GM18907 (cell line): Measurements from ENCODE around the gene MYCBP2.
A peak's percentile ranks its signal among the peaks of the same experiment; 100 is the strongest.
"Not testable (repeated sequence)": the region's sequence is repeated elsewhere in the genome, so short reads cannot be mapped to it uniquely, and the experiment has no call there.

Experiments
- ATAC-seq: cut with Tn5 transposase; IDR thresholded peaks from one replicate; pipeline ENCODE4 v1.9.1; 2021; ENCODE audit warnings: mild to moderate bottlenecking, moderate library complexity; ENCODE audit not compliant: unreplicated experiment

The MYCBP2 gene

DNA sequence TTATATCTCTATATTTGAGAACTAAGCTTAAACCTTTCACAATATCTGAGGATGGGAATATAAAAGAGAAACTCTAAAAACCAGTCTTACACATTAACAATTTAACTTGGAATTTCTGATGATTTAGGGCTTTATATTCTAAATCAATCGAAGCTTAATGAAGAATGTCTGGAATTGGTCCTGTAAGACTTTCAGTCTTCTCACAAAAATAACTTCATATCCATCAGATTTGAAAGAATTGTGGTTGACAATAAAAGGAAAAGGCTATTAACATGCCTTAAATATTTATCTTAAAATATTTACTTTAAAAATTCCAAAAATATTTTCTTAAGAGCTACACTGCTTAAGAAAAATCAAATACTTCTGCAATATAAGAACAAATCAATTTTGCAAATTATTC lies 27.3 kb downstream of the MYCBP2 start:
- no peak for ATAC-seq

DNA sequence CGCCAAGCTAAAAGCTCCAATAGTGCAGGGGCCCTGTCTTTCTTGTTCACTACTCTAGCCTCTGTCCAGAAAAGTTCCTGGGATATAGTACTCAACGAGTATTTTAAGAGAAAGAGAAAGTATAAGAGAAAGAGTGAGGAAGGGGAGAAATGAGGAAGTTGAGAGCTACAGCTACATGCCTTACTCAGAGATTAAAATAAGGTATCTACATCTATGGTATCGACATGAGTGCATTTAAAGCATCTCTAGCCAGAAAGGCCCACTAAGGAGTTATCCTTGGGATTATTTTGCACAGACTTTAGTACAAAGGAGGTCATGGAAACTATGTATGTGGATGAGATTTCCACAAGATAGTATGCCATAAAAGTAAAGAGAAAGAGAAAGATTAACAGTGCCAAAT lies 28.5 kb downstream of the MYCBP2 start:
- peak; percentile 70 for ATAC-seq

DNA sequence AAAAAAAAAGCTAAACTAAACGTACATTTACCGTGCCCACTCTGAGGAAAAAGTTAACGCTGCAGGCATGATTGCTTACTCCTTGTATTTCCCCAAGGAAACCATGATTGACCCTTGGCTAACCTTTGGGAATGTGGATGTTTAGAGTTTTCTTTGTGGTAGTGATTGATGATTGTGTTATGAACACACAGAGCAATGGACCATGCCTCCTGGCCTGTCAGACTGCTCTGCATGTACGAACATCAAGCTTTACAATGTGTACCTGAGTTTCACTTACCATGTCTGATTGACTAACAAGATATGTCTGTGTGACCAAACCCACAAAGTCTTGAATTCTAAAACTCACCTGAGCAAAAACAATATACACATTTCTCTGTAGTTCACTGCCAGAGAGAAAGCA lies 35.1 kb downstream of the MYCBP2 start:
- no peak for ATAC-seq

- no peak for ATAC-seq
Observed at GRCh38 chr13:77290342-77290741, 36.6 kb downstream of the MYCBP2 start.

- ATAC-seq, result no peak
Observed at GRCh38 chr13:77289851-77290250, 37.0 kb downstream of the MYCBP2 start.

DNA sequence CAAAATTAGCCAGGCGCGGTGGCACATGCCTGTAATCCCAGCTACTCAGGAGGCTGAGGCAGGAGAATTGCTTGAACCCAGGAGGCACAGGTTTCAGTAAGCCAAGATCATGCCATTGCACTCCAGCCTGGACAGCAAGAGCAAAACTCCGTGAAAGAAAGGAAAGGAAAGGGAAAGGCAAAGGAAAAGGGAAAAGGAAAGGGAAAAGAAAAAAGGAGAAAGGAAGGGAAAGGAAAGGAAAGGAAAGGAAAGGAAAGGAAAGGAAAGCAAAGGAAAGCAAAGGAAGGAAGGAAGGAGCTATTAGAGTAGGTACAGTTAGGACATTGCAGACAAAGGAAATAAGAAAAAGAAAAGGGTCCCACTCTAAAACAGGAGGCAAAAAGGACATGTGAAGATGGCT lies 41.3 kb downstream of the MYCBP2 start:
- not testable (repeated sequence) for ATAC-seq

DNA sequence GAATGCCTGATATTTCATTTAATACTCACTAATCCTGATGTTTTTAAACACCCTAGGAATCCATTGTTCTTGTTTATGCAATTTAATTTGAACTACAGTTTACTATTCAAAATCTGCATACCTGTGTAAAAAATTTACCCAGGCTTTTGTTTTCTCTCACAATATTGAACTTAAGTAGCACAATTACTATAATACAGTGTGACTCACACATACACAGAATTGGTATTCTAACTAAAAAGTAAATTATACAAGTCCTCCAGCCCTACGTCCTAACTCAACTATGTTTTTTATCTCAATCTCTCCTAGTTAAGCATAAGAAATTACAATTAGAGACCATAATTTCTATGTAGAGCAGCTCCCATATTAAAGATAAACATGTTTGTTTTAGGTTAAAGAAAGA lies 41.8 kb downstream of the MYCBP2 start:
- no peak for ATAC-seq

GRCh38 chr13:77274126-77274525 lies 52.8 kb downstream of the MYCBP2 start:
- ATAC-seq, result no peak

DNA sequence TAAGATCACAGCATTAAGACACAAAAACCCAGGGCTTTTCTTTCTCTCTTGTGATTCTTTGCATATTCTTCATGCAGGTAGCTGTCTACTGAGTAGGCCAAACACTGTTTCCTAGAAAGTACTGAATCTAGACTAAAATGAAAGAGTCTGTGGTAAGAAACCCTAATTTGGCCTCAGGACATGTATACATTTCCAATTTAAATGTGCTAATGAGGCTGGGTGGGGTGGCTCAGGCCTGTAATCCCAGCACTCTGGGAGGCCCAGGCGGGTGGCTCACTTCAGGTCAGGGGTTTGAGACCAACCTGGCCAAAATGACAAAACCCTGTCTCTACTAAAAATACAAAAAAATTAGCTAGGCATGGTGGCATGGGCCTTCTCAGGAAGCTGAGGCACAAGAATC lies 57.8 kb downstream of the MYCBP2 start:
- ATAC-seq, result no peak

- ATAC-seq, result no peak
Observed at GRCh38 chr13:77267362-77267761, 59.5 kb downstream of the MYCBP2 start.

DNA sequence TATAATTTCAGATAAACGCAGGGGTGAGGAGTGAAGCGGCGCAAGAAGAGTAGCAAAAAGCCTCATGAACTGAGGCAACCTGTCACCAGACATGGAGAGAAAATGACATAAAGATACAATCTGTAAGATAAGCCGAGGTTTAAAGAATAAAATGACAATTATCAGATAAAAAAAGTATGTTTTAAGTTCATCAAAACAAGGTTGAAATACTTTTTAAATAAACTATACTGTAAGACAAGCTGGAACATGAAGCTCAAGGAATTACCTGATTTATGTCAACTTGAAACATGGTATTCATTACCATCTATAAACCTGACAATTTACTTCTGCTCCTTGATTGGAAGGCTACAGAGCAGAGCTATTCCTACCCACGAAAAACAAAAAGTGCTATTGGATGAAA lies 61.6 kb downstream of the MYCBP2 start:
- ATAC-seq, result no peak

GRCh38 chr13:77262198-77262597 lies 64.7 kb downstream of the MYCBP2 start:
- ATAC-seq, result no peak

DNA sequence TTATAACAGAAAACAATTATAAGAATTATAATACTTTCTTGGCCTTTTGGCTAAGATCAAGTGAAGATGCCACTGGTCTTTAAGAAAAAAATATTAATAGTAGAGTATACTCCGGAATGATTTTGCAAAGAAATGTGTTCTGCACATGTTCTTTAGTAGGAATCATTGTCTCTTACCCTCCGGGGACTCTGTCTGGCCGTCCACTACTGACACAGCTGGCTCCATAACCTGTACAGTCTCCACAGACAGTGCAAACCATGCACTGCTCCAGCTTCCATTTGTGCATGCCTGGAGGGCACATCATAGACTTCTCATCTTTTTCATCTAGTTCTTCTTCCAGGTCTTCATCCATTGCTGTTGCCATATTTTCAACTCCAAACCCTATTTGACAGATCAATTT lies 75.9 kb downstream of the MYCBP2 start:
- ATAC-seq, result no peak

DNA sequence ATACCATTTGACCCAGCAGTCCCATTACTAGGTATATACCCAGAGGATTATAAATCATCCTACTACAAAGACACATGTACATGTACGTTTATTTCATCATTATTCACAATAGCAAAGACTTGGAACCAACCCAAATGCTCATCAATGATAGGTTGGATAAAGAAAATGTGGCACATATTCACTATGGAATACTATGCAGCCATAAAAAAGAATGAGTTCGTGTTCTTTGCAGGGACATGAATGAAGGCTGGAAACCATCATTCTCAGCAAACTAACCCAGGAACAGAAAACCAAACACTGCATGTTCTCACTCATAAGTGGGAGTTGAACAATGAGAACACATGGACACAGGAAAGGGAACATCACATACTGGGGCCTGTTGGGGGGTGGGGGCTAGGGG lies 81.7 kb downstream of the MYCBP2 start:
- ATAC-seq, result not testable (repeated sequence)

GRCh38 chr13:77239312-77239711 lies 87.6 kb downstream of the MYCBP2 start:
- no peak for ATAC-seq

- no peak for ATAC-seq
Observed at GRCh38 chr13:77235456-77236022, 91.4 kb downstream of the MYCBP2 start.

- no peak for ATAC-seq
Observed at GRCh38 chr13:77233159-77233558, 93.7 kb downstream of the MYCBP2 start.

DNA sequence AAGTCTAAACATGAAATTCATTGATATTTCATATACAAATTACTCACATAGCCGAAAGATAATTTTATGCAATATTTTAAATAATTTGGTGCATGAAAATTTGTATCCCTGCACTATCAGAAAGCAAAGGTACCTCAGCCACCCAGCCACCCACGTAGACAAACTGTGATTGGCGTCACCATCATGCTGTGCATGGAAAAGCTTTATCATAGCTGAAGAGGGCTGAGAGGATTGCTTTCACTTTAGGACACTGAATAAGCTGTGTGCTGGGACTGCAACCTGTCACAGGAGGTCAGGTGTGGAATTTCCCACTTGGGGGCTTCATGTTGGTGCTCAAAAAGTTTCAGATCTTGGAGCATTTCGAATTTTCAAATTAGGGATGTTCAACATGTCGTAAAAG lies 96.3 kb downstream of the MYCBP2 start:
- ATAC-seq, result no peak

DNA sequence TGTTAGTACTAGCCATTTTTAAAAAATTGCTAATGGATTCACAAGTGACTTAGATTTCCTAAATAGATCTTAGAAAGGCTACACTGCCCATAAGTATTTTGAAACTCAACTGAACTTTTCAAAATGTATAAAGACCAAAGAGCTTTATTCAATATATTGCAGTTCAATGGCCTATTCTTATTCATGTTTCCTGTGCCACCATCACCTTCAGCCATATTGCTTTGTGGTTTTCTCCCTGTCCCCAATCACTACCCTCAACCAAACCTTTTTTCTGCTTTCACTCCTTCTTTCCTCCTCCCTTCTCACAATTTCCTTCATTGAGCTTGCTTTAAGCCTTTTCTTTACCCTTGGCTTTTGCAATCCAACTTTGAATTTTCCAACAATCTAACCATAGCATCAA lies 100.9 kb downstream of the MYCBP2 start:
- ATAC-seq, result no peak

- ATAC-seq, result no peak
Observed at GRCh38 chr13:77222909-77223308, 104.0 kb downstream of the MYCBP2 start.

DNA sequence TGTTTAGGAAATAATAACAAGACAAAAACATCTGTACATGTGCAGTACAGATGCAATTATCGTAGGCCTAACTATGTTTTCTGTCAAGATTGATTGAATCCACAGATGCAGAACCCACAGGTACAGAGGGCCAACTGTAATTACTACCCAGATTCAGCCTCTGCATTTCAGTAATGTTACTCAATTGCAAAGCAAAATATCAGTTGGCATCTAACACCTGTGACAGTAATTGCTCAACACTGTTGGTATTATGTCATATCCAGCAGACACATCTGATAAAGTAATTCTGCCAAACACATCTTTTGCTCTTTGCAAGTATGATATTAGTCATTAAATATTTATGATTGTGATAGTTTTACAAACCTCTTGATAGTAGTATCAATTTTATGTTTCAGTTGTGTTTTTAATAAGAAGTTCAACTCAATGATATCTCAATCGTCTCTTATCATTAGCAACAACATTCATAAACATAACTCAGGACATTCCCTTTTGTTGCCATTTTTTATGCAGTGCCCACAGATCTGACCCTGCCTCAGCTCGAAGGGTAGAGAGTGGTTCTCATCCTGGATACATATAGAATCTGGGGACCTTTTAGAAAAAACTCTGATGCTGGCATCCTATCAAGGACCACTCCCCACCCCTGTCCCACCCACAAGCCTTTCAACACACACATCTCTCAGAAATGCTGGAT lies 104.7 kb downstream of the MYCBP2 start:
- no peak for ATAC-seq

DNA sequence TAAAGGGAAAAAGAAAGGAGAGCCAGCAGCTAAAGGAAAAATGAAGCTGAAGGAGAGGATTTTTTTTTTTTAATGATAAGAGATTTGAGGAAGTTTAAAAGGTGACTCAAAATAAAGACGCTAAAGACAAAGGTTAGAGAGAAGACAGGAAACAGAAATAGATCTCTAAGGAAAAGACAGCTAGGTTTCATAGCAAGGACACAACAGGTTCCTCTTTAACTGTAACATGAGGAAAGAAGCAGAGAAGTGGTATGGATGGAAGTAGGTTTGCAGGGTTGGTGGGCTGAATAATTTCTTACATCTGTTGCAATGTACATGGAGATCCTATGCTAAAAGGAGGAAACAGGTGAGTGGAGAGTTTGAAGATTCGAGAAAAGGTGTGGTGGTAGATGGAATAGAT lies 107.5 kb downstream of the MYCBP2 start:
- ATAC-seq, result no peak

GRCh38 chr13:77218274-77218673 lies 108.6 kb downstream of the MYCBP2 start:
- no peak for ATAC-seq
